Measurements from ENCODE around the gene GALNT6. TPM values are rescaled to one million over a fixed set of nuclear protein-coding genes. Genes with fewer than 3 reads are reported as not detected.

GALNT6 gene
- total RNA-seq, 1 experiment from 2014 or later = 6.5 TPM

GRCh38 chr12:51322452-51322851 is 68.8 kb downstream of the GALNT6 start:
- Histone ChIP-seq H3K9me3 (ENCODE audit: control insufficient read depth, insufficient read depth, low read depth, low read length) (no peaks in the 10 kb centered on the region), H3K36me3 (ENCODE audit: control insufficient read depth, insufficient read depth, low read length) (no peaks in the 10 kb centered on the region), H3K27me3 (ENCODE audit: control insufficient read depth, insufficient read depth, low read length) (no peaks in the 10 kb centered on the region), H3K27ac (ENCODE audit: low read length) (no peak overlapping the region), H3K4me1 (ENCODE audit: control insufficient read depth, insufficient read depth, low read length) (no peaks in the 10 kb centered on the region), H3K4me3 (ENCODE audit: low read depth in 2 of 2, low read length in 2 of 2) (no peak overlapping the region)
- in situ Hi-C loops (cut with HindIII; ENCODE audit: low pct_unique_long_range_greater_than_20kb, low sequenced_read_pairs) (no loop called here), intact Hi-C loops (cut with micrococcal nuclease; ENCODE audit: unreplicated experiment) (no loop called here)
- BruUV-seq (replicated peaks) = no TSS peak
- POLR2A ChIA-PET = no interaction called here
- TF ChIP-seq TCF7L2 (IDR thresholded peaks at IDR 0.05; ENCODE audit: low read depth, low read length) (no peak), POLR2AphosphoS5 (IDR thresholded peaks at IDR 0.05; ENCODE audit: low read depth, low read length) (no peak), CTCF (IDR thresholded peaks at IDR 0.05) (no peak), REST (IDR thresholded peaks at IDR 0.05; ENCODE audit: insufficient read depth in 1 of 2, low read depth in 2 of 2, low read length in 1 of 2) (no peak), SIN3A (IDR thresholded peaks at IDR 0.05; ENCODE audit: borderline replicate concordance, insufficient read depth, low read depth, low read length) (no peak)
- CTCF ChIA-PET = no interaction called here
- no peak for ATAC-seq
- DNase-seq (ENCODE audit: low read depth, low spot score) = no peak

GRCh38 chr12:51321882-51322281 is 69.3 kb downstream of the GALNT6 start:
- intact Hi-C loops (cut with micrococcal nuclease; ENCODE audit: unreplicated experiment) = no loop called here
- H3K27me3 ChIP-seq (ENCODE audit: control insufficient read depth, insufficient read depth, low read length) = no peaks in the 10 kb centered on the region
- H3K36me3 ChIP-seq (ENCODE audit: control insufficient read depth, insufficient read depth, low read length) = no peaks in the 10 kb centered on the region
- no TSS peak for BruUV-seq (replicated peaks)
- H3K4me3 ChIP-seq (ENCODE audit: low read depth in 2 of 2, low read length in 2 of 2) = no peak overlapping the region
- no peak overlapping the region for H3K27ac ChIP-seq (ENCODE audit: low read length)
- no peaks in the 10 kb centered on the region for H3K9me3 ChIP-seq (ENCODE audit: control insufficient read depth, insufficient read depth, low read depth, low read length)
- TF ChIP-seq TCF7L2 (IDR thresholded peaks at IDR 0.05; ENCODE audit: low read depth, low read length) = no peak
- TF ChIP-seq REST (IDR thresholded peaks at IDR 0.05; ENCODE audit: insufficient read depth in 1 of 2, low read depth in 2 of 2, low read length in 1 of 2) = no peak
- TF ChIP-seq POLR2AphosphoS5 (IDR thresholded peaks at IDR 0.05; ENCODE audit: low read depth, low read length) = no peak
- no peak for TF ChIP-seq CTCF (IDR thresholded peaks at IDR 0.05)
- TF ChIP-seq SIN3A (IDR thresholded peaks at IDR 0.05; ENCODE audit: borderline replicate concordance, insufficient read depth, low read depth, low read length) = no peak
- ChIA-PET POLR2A (no interaction called here), CTCF (no interaction called here)
- ATAC-seq = no peak
- in situ Hi-C loops (cut with HindIII; ENCODE audit: low pct_unique_long_range_greater_than_20kb, low sequenced_read_pairs) = no loop called here
- DNase-seq (ENCODE audit: low read depth, low spot score) = no peak
- H3K4me1 ChIP-seq (ENCODE audit: control insufficient read depth, insufficient read depth, low read length) = no peaks in the 10 kb centered on the region

Measured in Panc1 (cell line).